Measurements from ENCODE around the gene PSD2. TPM values are rescaled to one million over a fixed set of nuclear protein-coding genes. Genes with fewer than 3 reads are reported as not detected.

PSD2 gene
- total RNA-seq, 1 donor from 2014 or later = 0.15 TPM

DNA sequence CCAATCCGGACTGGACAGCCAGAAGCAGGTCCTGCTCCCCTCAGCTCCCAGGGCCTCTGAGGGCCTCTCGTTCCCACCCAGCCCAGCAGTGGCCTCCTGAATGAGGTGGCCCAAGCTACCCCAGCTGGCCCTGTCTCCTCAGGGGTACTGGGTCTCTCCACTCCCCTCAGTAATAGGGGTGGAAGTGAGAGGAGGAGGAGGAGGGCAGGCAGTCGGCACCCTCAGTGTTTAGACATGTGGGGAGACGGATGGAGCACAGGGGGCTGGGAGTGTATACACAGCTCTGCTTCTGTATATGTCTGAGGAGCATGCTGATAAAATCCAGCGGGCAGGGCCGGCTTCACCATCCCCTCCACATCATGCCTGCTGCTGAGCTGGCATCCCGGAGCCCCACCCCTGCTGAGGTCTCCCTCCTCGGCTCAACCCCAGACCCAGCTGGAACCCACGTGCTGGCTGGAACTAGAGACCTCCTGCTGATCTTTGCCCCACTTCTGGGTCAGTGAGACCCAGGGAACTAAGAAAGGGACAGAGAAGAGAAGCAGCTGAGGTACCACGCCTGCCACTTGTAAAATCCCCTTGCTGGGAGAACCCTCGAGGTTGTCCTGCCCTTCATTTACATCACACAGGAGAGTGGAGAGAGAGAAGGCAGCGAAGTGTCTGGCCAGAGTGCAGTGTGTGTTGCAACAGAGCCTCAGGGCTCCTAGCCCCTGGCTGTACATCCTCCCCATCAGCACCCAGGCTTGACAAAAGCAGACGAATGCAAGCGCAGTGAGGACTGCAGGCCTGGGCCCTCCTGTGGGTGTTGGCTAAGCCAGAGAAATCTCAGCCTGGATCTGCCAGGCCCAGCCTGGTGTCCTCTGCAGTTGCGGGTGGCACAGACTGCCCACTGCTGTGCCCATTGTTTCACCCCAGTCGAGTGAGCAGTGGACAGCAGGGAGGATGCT is 77.5 kb downstream of the PSD2 start:
- no peak for DNase-seq (ENCODE audit: low spot score)
- peaks cover 8% of the 10 kb centered on the region for H3K4me1 Mint-ChIP-seq (ENCODE audit: unreplicated experiment)
- no peaks in the 10 kb centered on the region for H3K36me3 Mint-ChIP-seq (ENCODE audit: low read depth, unreplicated experiment)
- TF ChIP-seq, protein P1, sequence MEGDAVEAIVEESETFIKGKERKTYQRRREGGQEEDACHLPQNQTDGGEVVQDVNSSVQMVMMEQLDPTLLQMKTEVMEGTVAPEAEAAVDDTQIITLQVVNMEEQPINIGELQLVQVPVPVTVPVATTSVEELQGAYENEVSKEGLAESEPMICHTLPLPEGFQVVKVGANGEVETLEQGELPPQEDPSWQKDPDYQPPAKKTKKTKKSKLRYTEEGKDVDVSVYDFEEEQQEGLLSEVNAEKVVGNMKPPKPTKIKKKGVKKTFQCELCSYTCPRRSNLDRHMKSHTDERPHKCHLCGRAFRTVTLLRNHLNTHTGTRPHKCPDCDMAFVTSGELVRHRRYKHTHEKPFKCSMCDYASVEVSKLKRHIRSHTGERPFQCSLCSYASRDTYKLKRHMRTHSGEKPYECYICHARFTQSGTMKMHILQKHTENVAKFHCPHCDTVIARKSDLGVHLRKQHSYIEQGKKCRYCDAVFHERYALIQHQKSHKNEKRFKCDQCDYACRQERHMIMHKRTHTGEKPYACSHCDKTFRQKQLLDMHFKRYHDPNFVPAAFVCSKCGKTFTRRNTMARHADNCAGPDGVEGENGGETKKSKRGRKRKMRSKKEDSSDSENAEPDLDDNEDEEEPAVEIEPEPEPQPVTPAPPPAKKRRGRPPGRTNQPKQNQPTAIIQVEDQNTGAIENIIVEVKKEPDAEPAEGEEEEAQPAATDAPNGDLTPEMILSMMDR (IDR thresholded peaks at IDR 0.05; ENCODE audit: unreplicated experiment) = no peak
- H3K9me3 Mint-ChIP-seq (ENCODE audit: unreplicated experiment) = no peaks in the 10 kb centered on the region
- no peak overlapping the region for H3K27ac Mint-ChIP-seq (ENCODE audit: unreplicated experiment)
- peaks cover 1% of the 10 kb centered on the region for H3K27me3 Mint-ChIP-seq (ENCODE audit: unreplicated experiment)
- H3K4me3 Mint-ChIP-seq (ENCODE audit: unreplicated experiment) = no peak overlapping the region

DNA sequence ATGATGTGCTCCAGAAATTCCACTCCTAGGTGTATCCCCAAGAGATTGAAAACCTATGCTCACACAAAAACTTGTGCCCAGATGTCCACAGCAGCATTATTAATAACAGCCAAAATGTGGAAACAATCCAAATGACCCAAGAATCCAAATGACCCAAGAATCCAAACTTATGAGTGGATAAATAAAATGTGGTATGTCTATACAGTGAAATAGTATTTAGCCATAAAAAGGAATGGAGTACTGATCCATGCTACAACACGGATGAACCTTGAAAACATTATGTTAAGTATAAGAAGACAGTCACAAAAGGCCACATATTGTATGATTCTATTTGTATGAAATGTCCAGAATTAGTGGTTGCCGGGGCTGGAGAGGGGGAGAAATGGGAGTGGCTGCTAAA is 80.3 kb downstream of the PSD2 start:
- H3K27me3 Mint-ChIP-seq (ENCODE audit: unreplicated experiment) = peaks cover 6% of the 10 kb centered on the region
- no peak for DNase-seq (ENCODE audit: low spot score)
- H3K9me3 Mint-ChIP-seq (ENCODE audit: unreplicated experiment) = no peaks in the 10 kb centered on the region
- H3K4me3 Mint-ChIP-seq (ENCODE audit: unreplicated experiment) = no peak overlapping the region
- H3K36me3 Mint-ChIP-seq (ENCODE audit: low read depth, unreplicated experiment) = no peaks in the 10 kb centered on the region
- peaks cover 8% of the 10 kb centered on the region for H3K4me1 Mint-ChIP-seq (ENCODE audit: unreplicated experiment)
- no peak overlapping the region for H3K27ac Mint-ChIP-seq (ENCODE audit: unreplicated experiment)
- TF ChIP-seq, protein P1 (IDR thresholded peaks at IDR 0.05; ENCODE audit: unreplicated experiment) = no peak

GRCh38 chr5:139877129-139877597 is 81.6 kb downstream of the PSD2 start:
- H3K4me3 Mint-ChIP-seq (ENCODE audit: unreplicated experiment) = no peak overlapping the region
- no peak overlapping the region for H3K27ac Mint-ChIP-seq (ENCODE audit: unreplicated experiment)
- peaks cover 6% of the 10 kb centered on the region for H3K27me3 Mint-ChIP-seq (ENCODE audit: unreplicated experiment)
- DNase-seq (ENCODE audit: low spot score) = peak; percentile 31
- TF ChIP-seq, protein P1 (IDR thresholded peaks at IDR 0.05; ENCODE audit: unreplicated experiment) = no peak
- peaks cover 8% of the 10 kb centered on the region for H3K4me1 Mint-ChIP-seq (ENCODE audit: unreplicated experiment)
- no peaks in the 10 kb centered on the region for H3K9me3 Mint-ChIP-seq (ENCODE audit: unreplicated experiment)
- H3K36me3 Mint-ChIP-seq (ENCODE audit: low read depth, unreplicated experiment) = no peaks in the 10 kb centered on the region

DNA sequence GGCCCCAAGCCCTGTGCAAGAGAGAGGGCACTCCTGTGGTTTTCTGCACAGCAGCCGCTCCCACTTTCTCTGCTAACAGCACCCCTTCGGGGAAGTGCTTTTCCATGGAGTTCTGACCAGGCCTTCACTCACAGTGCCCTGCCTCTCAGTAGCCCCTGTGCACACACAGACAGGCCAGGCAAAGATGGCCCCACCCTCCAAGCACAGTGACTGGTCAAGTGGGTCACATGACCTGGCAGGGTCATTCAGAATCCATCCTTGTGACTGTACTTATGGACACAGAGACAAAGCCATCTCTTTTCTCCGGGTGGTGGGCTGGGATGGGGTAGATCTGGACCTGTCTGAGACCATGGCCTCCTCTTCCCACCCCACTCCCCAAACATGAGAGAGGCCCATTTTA is 82.5 kb downstream of the PSD2 start:
- H3K27ac Mint-ChIP-seq (ENCODE audit: unreplicated experiment) = no peak overlapping the region
- TF ChIP-seq, protein P1 (IDR thresholded peaks at IDR 0.05; ENCODE audit: unreplicated experiment) = no peak
- H3K9me3 Mint-ChIP-seq (ENCODE audit: unreplicated experiment) = no peaks in the 10 kb centered on the region
- H3K36me3 Mint-ChIP-seq (ENCODE audit: low read depth, unreplicated experiment) = no peaks in the 10 kb centered on the region
- no peak overlapping the region for H3K4me3 Mint-ChIP-seq (ENCODE audit: unreplicated experiment)
- no peak for DNase-seq (ENCODE audit: low spot score)
- H3K4me1 Mint-ChIP-seq (ENCODE audit: unreplicated experiment) = peaks cover 8% of the 10 kb centered on the region
- peaks cover 6% of the 10 kb centered on the region for H3K27me3 Mint-ChIP-seq (ENCODE audit: unreplicated experiment)

All from endothelial cell (in vitro differentiated cells).